BE2C (cell line): Measurements from ENCODE around the gene SLC38A2.

Experiments
- DNase-seq: peaks from one replicate; pipeline ENCODE4 v3.0.0-alpha.2; 2020
- H3K27me3 ChIP-seq: fragments of 250-450 bp; sonication (Bioruptor Pico); 2 replicates; pipeline ENCODE4 v1.5.1; 2020; ENCODE audit warnings: mild to moderate bottlenecking
- H3K36me3 ChIP-seq: fragments of 250-450 bp; sonication (Bioruptor Pico); 2 replicates; pipeline ENCODE4 v1.5.1; 2020; ENCODE audit warnings: mild to moderate bottlenecking
- H3K4me1 ChIP-seq: fragments of 250-450 bp; sonication (Bioruptor Pico); 2 replicates; pipeline ENCODE4 v1.5.1; 2020
- H3K4me3 ChIP-seq: 2 replicates; pipeline ENCODE4 v1.5.1; 2011; ENCODE audit warnings: low read depth, low read length
- H3K9me3 ChIP-seq: fragments of 250-450 bp; sonication (Bioruptor Pico); 2 replicates; pipeline ENCODE4 v1.5.1; 2020
- CTCF ChIP-seq: IDR thresholded peaks from 2 replicates; pipeline ENCODE4 v1.5.1; 2012; ENCODE audit warnings: mild to moderate bottlenecking, low read depth, low read length

Gene SLC38A2

GRCh38 chr12:46404733-46405132 is 32.2 kb upstream of the SLC38A2 start:
- Histone ChIP-seq H3K36me3 (no peaks in the 10 kb centered on the region), H3K4me1 (no peaks in the 10 kb centered on the region), H3K27me3 (no peaks in the 10 kb centered on the region), H3K4me3 (no peak overlapping the region), H3K9me3 (no peaks in the 10 kb centered on the region)
- no peak for DNase-seq
- TF ChIP-seq CTCF = no peak

- no peak for DNase-seq
- Histone ChIP-seq H3K9me3 (no peaks in the 10 kb centered on the region), H3K4me1 (no peaks in the 10 kb centered on the region), H3K27me3 (no peaks in the 10 kb centered on the region), H3K4me3 (no peak overlapping the region), H3K36me3 (no peaks in the 10 kb centered on the region)
- TF ChIP-seq CTCF = no peak
These were observed 31.7 kb upstream of the SLC38A2 start for GRCh38 chr12:46404225-46404631.

GRCh38 chr12:46403719-46404070 is 31.1 kb upstream of the SLC38A2 start:
- Histone ChIP-seq H3K4me1 (no peaks in the 10 kb centered on the region), H3K4me3 (no peak overlapping the region), H3K9me3 (no peaks in the 10 kb centered on the region), H3K36me3 (no peaks in the 10 kb centered on the region), H3K27me3 (no peaks in the 10 kb centered on the region)
- TF ChIP-seq CTCF = no peak
- DNase-seq = no peak

- no peaks in the 10 kb centered on the region for H3K9me3 ChIP-seq
- no peaks in the 10 kb centered on the region for H3K36me3 ChIP-seq
- no peak overlapping the region for H3K4me3 ChIP-seq
- no peak for TF ChIP-seq CTCF
- H3K27me3 ChIP-seq = no peaks in the 10 kb centered on the region
- no peak for DNase-seq
- no peaks in the 10 kb centered on the region for H3K4me1 ChIP-seq
These were observed 30.6 kb upstream of the SLC38A2 start for GRCh38 chr12:46402941-46403718.

GRCh38 chr12:46402451-46402850 is 29.9 kb upstream of the SLC38A2 start:
- TF ChIP-seq CTCF = no peak
- Histone ChIP-seq H3K4me3 (no peak overlapping the region), H3K36me3 (no peaks in the 10 kb centered on the region), H3K9me3 (no peaks in the 10 kb centered on the region), H3K4me1 (no peaks in the 10 kb centered on the region), H3K27me3 (no peaks in the 10 kb centered on the region)
- no peak for DNase-seq

- DNase-seq = peak; percentile 30
- peak; percentile 24 for TF ChIP-seq CTCF
- no peaks in the 10 kb centered on the region for H3K36me3 ChIP-seq
- no peaks in the 10 kb centered on the region for H3K9me3 ChIP-seq
- H3K4me3 ChIP-seq = no peak overlapping the region
- no peaks in the 10 kb centered on the region for H3K4me1 ChIP-seq
- H3K27me3 ChIP-seq = no peaks in the 10 kb centered on the region
These were observed 29.1 kb upstream of the SLC38A2 start for GRCh38 chr12:46401662-46402061.
